Measurements from ENCODE around the gene AP2M1.

The AP2M1 gene

DNA sequence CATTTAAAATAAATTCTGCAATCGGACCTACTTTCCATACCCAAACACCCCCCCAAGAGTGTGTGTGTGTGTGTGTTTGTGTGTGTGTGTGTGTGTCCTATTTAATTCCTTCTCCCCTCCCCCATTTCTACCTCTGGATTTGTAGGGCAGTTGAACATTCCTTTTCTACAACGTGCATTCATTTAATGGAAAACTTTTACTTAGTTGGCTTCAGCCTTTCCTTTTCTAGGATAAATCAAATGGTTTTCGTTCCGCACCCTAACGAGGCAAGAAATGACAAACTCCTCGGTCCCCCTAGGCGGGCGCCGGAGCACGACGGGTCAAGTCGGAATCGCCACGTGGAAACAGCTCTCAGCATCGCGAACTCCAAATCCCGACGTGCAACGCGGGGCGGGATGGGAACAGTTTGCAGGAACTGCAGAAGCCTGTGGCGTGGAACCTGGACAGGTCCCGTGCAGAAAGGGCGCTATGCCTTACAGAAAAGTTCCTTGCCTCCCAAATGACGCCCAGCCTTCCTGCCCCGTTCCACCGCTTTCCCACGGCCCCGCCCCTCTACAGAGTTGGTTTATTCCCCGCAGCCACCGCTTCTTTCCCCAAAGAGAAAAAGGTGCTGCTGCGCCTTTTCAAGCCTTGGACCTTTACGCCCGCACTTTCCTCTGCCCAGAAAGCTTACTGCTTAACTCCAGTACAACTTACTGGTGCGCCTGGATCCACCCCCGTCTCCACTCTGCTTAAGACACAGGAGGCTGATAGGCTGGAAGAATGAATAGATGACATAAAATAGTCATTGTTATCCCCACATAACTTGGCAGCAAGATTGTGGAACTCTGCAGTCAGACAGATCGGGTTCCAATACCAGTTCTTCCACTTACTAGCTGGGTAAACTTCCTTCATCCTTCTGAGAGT lies 40.6 kb upstream of the AP2M1 start:
- H3K27me3 ChIP-seq (ENCODE audit: insufficient read depth, low read length): no peaks in the 10 kb centered on the region
- peak overlapping the region; percentile 34 for H3K4me3 ChIP-seq (ENCODE audit: low read depth, low read length)
- H2AK5ac ChIP-seq (ENCODE audit: low read length): no peak overlapping the region
- H3K27ac ChIP-seq (ENCODE audit: low read depth, low read length): peak overlapping the region; percentile 52
- H4K8ac ChIP-seq (ENCODE audit: low read depth, low read length): peak overlapping the region; percentile 85
- peaks cover 6 to 10% of the 10 kb centered on the region in 2 experiments for H3K36me3 ChIP-seq (ENCODE audit: control insufficient read depth in 1 of 2, insufficient read depth in 2 of 2, low read length in 2 of 2)
- H3K4me2 ChIP-seq (ENCODE audit: low read length): peak overlapping the region; percentile 96
- peak overlapping the region; percentile 69 for H3K14ac ChIP-seq (ENCODE audit: low read length)
- WGBS (ENCODE audit: extremely low coverage, insufficient coverage, insufficient read length): no CpG with 5 or more reads among the region's 37 CpGs
- peak overlapping the region; percentile 55 for H4K91ac ChIP-seq (ENCODE audit: low read depth, low read length)
- H3K4ac ChIP-seq (ENCODE audit: low read depth, low read length): peak overlapping the region; percentile 50
- peaks cover 13% of the 10 kb centered on the region for H3K79me1 ChIP-seq (ENCODE audit: low read length)
- H3K9me3 ChIP-seq (ENCODE audit: insufficient read depth, low read depth, low read length): no peaks in the 10 kb centered on the region
- peak overlapping the region; percentile 31 for H2BK120ac ChIP-seq (ENCODE audit: insufficient read depth, low read length, poor library complexity)
- no peak overlapping the region for H3K23ac ChIP-seq (ENCODE audit: low read length)
- no peak overlapping the region for H3K9ac ChIP-seq (ENCODE audit: low read length)
- H3K4me1 ChIP-seq (ENCODE audit: control insufficient read depth in 1 of 2, insufficient read depth in 2 of 2, low read length in 2 of 2): peaks cover 0 to 6% of the 10 kb centered on the region in 2 experiments
- peak overlapping the region; percentile 53 for H3K18ac ChIP-seq (ENCODE audit: low read length)
- peak; percentile 74 to 87 for DNase-seq
- peak overlapping the region; percentile 35 for H4K12ac ChIP-seq (ENCODE audit: low read depth, low read length)
- no peak overlapping the region for H2BK12ac ChIP-seq (ENCODE audit: low read length)
- H2AFZ ChIP-seq (ENCODE audit: insufficient read depth, low read length, poor library complexity): peak overlapping the region; percentile 52
- peaks cover 10% of the 10 kb centered on the region for H3K79me2 ChIP-seq (ENCODE audit: control insufficient read depth, insufficient read depth, low read length, poor library complexity)
- H2BK5ac ChIP-seq (ENCODE audit: low read depth, low read length, poor library complexity): no peak overlapping the region

DNA sequence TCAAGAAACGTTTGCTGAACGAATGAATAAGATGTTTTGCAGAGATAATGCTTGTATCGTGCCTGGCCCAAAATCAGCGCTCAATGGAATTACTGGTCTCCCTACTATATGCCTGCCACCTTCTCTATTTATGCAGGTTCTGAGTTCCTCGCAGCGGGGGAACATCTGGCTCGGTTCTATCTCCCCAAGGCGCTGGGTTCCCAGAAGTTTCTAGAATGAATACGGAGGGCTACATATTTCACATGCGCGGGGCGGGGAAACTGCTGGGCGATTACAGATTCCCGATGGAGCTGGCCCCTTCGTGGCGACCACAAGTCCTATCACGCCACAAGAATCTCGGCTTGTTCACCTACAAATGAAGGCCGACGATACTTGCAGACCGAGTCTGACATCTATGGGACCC lies 39.9 kb upstream of the AP2M1 start:
- no CpG with 5 or more reads among the region's 21 CpGs for WGBS (ENCODE audit: extremely low coverage, insufficient coverage, insufficient read length)

DNA sequence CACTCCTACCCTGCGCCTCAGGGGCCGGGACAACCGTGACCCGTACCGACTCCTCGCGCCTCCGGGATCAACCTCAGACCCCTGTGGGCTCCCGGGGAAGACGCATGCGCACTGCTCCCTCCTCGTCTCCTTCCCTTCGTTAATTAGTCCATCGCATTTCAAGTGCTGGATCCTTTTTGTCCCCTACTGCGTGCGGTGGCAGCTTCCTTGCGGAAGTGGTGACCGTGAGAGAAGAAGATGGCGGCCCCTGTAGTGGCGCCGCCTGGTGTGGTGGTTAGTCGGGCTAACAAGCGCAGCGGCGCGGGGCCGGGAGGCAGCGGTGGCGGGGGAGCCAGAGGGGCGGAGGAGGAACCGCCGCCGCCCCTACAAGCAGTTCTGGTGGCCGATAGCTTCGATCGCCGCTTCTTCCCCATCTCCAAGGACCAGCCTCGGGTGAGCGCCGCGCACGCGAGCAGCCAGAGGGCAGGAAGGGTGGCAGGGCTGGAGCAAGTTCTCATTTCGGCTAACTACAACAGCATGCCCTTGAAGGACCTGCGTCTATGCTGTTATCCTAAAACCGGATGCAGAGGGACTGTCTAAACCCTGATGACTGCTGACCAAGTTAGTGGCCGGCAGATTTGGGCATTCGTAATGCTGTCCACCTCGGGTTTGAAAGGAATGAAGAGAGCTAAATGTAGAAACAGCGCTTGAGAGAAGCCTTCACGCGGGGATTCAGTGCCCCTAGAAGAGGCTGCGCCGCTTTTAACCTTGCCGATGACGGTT lies 39.3 kb upstream of the AP2M1 start, which contains the start of gene EIF2B5:
TSS of gene EIF2B5 (plus strand) at position 210 of the 762 bp plus-strand sequence. CDS start at position 238, 28 bp downstream.
- peak within 1 kb of the TSS; percentile 64 for H3K18ac ChIP-seq (ENCODE audit: low read length)
- peaks cover 10% of the 10 kb centered on the region for H3K79me2 ChIP-seq (ENCODE audit: control insufficient read depth, insufficient read depth, low read length, poor library complexity)
- H3K36me3 ChIP-seq (ENCODE audit: control insufficient read depth in 1 of 2, insufficient read depth in 2 of 2, low read length in 2 of 2): peaks cover 7 to 12% of the 10 kb centered on the region in 2 experiments
- H3K27ac ChIP-seq (ENCODE audit: low read depth, low read length): peak within 1 kb of the TSS; percentile 52
- peak within 1 kb of the TSS; percentile 83 for H3K14ac ChIP-seq (ENCODE audit: low read length)
- no peak within 1 kb of the TSS for H2BK12ac ChIP-seq (ENCODE audit: low read length)
- peak within 1 kb of the TSS; percentile 47 for H2BK5ac ChIP-seq (ENCODE audit: low read depth, low read length, poor library complexity)
- H3K4me1 ChIP-seq (ENCODE audit: control insufficient read depth in 1 of 2, insufficient read depth in 2 of 2, low read length in 2 of 2): peaks cover 0 to 6% of the 10 kb centered on the region in 2 experiments
- peak within 1 kb of the TSS; percentile 57 for H3K4ac ChIP-seq (ENCODE audit: low read depth, low read length)
- DNase-seq: peak; percentile 90 to 96
- peak within 1 kb of the TSS; percentile 96 for H3K4me2 ChIP-seq (ENCODE audit: low read length)
- H4K91ac ChIP-seq (ENCODE audit: low read depth, low read length): peak within 1 kb of the TSS; percentile 82
- H4K12ac ChIP-seq (ENCODE audit: low read depth, low read length): peak within 1 kb of the TSS; percentile 87
- H3K79me1 ChIP-seq (ENCODE audit: low read length): peaks cover 13% of the 10 kb centered on the region
- peak within 1 kb of the TSS; percentile 91 for H4K8ac ChIP-seq (ENCODE audit: low read depth, low read length)
- peak within 1 kb of the TSS; percentile 88 for H3K9ac ChIP-seq (ENCODE audit: low read length)
- H3K27me3 ChIP-seq (ENCODE audit: insufficient read depth, low read length): no peaks in the 10 kb centered on the region
- H2AK5ac ChIP-seq (ENCODE audit: low read length): no peak within 1 kb of the TSS
- H2AFZ ChIP-seq (ENCODE audit: insufficient read depth, low read length, poor library complexity): peak within 1 kb of the TSS; percentile 73
- H3K9me3 ChIP-seq (ENCODE audit: insufficient read depth, low read depth, low read length): no peaks in the 10 kb centered on the region
- no CpG with 5 or more reads among the region's 56 CpGs for WGBS (ENCODE audit: extremely low coverage, insufficient coverage, insufficient read length)
- H3K23ac ChIP-seq (ENCODE audit: low read length): no peak within 1 kb of the TSS
- H3K4me3 ChIP-seq (ENCODE audit: low read depth, low read length): peak within 1 kb of the TSS; percentile 95
- peak within 1 kb of the TSS; percentile 39 for H2BK120ac ChIP-seq (ENCODE audit: insufficient read depth, low read length, poor library complexity)

More for the DNA sequence above, 39.9 kb upstream of the AP2M1 start:
- no peaks in the 10 kb centered on the region for H3K9me3 ChIP-seq (ENCODE audit: insufficient read depth, low read depth, low read length)
- H3K4me1 ChIP-seq (ENCODE audit: control insufficient read depth in 1 of 2, insufficient read depth in 2 of 2, low read length in 2 of 2): peaks cover 0 to 6% of the 10 kb centered on the region in 2 experiments
- H3K4ac ChIP-seq (ENCODE audit: low read depth, low read length): peak overlapping the region; percentile 56
- no peak overlapping the region for H2AK5ac ChIP-seq (ENCODE audit: low read length)
- H4K12ac ChIP-seq (ENCODE audit: low read depth, low read length): peak overlapping the region; percentile 71
- H2BK120ac ChIP-seq (ENCODE audit: insufficient read depth, low read length, poor library complexity): peak overlapping the region; percentile 37
- H3K9ac ChIP-seq (ENCODE audit: low read length): peak overlapping the region; percentile 88
- no peak for DNase-seq
- peak overlapping the region; percentile 95 for H3K4me3 ChIP-seq (ENCODE audit: low read depth, low read length)
- peaks cover 13% of the 10 kb centered on the region for H3K79me1 ChIP-seq (ENCODE audit: low read length)
- no peak overlapping the region for H3K23ac ChIP-seq (ENCODE audit: low read length)
- H3K79me2 ChIP-seq (ENCODE audit: control insufficient read depth, insufficient read depth, low read length, poor library complexity): peaks cover 10% of the 10 kb centered on the region
- peak overlapping the region; percentile 91 for H4K8ac ChIP-seq (ENCODE audit: low read depth, low read length)
- no peaks in the 10 kb centered on the region for H3K27me3 ChIP-seq (ENCODE audit: insufficient read depth, low read length)
- H3K14ac ChIP-seq (ENCODE audit: low read length): peak overlapping the region; percentile 73
- peak overlapping the region; percentile 73 for H2AFZ ChIP-seq (ENCODE audit: insufficient read depth, low read length, poor library complexity)
- H2BK5ac ChIP-seq (ENCODE audit: low read depth, low read length, poor library complexity): peak overlapping the region; percentile 47
- peak overlapping the region; percentile 64 for H3K18ac ChIP-seq (ENCODE audit: low read length)
- H3K27ac ChIP-seq (ENCODE audit: low read depth, low read length): peak overlapping the region; percentile 52
- peak overlapping the region; percentile 82 for H4K91ac ChIP-seq (ENCODE audit: low read depth, low read length)
- H3K36me3 ChIP-seq (ENCODE audit: control insufficient read depth in 1 of 2, insufficient read depth in 2 of 2, low read length in 2 of 2): peaks cover 6 to 10% of the 10 kb centered on the region in 2 experiments
- H3K4me2 ChIP-seq (ENCODE audit: low read length): peak overlapping the region; percentile 96
- H2BK12ac ChIP-seq (ENCODE audit: low read length): no peak overlapping the region

DNA sequence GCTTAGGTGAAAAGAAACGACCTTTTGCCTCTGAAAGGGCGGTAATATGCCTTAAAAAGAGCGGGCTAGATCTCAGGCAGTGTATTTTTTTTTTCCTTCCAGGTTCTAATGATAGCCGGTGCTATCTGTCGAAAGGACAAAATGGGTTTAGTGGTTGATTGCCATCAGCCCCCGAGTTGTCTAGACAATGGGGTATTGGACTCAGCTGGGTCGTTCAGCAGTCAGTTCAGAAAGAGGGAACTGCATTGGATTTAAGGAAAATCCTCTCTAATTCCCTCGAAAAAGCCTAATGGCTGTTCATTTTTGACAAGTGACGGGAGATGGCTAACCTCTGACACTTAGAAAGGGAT lies 38.8 kb upstream of the AP2M1 start:
- Histone ChIP-seq H3K9me3 (ENCODE audit: insufficient read depth, low read depth, low read length) (no peaks in the 10 kb centered on the region), H4K8ac (ENCODE audit: low read depth, low read length) (peak overlapping the region; percentile 91), H3K4me3 (ENCODE audit: low read depth, low read length) (peak overlapping the region; percentile 95), H2BK5ac (ENCODE audit: low read depth, low read length, poor library complexity) (no peak overlapping the region), H3K14ac (ENCODE audit: low read length) (no peak overlapping the region), H2AFZ (ENCODE audit: insufficient read depth, low read length, poor library complexity) (no peak overlapping the region), H3K79me2 (ENCODE audit: control insufficient read depth, insufficient read depth, low read length, poor library complexity) (peaks cover 10% of the 10 kb centered on the region), H2BK120ac (ENCODE audit: insufficient read depth, low read length, poor library complexity) (no peak overlapping the region), H3K4ac (ENCODE audit: low read depth, low read length) (peak overlapping the region; percentile 37), H4K91ac (ENCODE audit: low read depth, low read length) (no peak overlapping the region), H3K9ac (ENCODE audit: low read length) (peak overlapping the region; percentile 82), H3K4me2 (ENCODE audit: low read length) (peak overlapping the region; percentile 96), H3K18ac (ENCODE audit: low read length) (no peak overlapping the region), H3K79me1 (ENCODE audit: low read length) (peaks cover 13% of the 10 kb centered on the region), H3K36me3 (ENCODE audit: control insufficient read depth in 1 of 2, insufficient read depth in 2 of 2, low read length in 2 of 2) (peaks cover 11 to 16% of the 10 kb centered on the region in 2 experiments), H3K4me1 (ENCODE audit: control insufficient read depth in 1 of 2, insufficient read depth in 2 of 2, low read length in 2 of 2) (peaks cover 0 to 6% of the 10 kb centered on the region in 2 experiments), H2BK12ac (ENCODE audit: low read length) (no peak overlapping the region), H3K23ac (ENCODE audit: low read length) (no peak overlapping the region), H3K27me3 (ENCODE audit: insufficient read depth, low read length) (no peaks in the 10 kb centered on the region), H2AK5ac (ENCODE audit: low read length) (no peak overlapping the region), H3K27ac (ENCODE audit: low read depth, low read length) (no peak overlapping the region), H4K12ac (ENCODE audit: low read depth, low read length) (no peak overlapping the region)
- DNase-seq: no peak
- no CpG with 5 or more reads among the region's 9 CpGs for WGBS (ENCODE audit: extremely low coverage, insufficient coverage, insufficient read length)
